ENCODE measurements around the gene ITPK1. TPM values are rescaled to one million over a fixed set of nuclear protein-coding genes. Genes with fewer than 3 reads are reported as not detected.

Gene ITPK1
- total and polyA plus RNA-seq, 2 donors (not counting 3 experiments of a cell fraction or from before 2014, with no cell fraction given): 39.6 to 51.8 TPM

GRCh38 chr14:93049867-93050331 is 65.8 kb downstream of the ITPK1 start:
- H2AFZ ChIP-seq (ENCODE audit: low read depth, low read length): no peak overlapping the region
- CTCF ChIA-PET: interaction anchor here (0.7 to 1.7 kb wide), 6 partner anchors 15 to 86 kb away, joined by 3 to 8 read pairs (median 3); no protein-coding TSS in a partner anchor
- FAIRE-seq: peak; percentile 89

More at GRCh38 chr14:93049867-93050331, 65.8 kb downstream of the ITPK1 start:
- no TSS peak for BruUV-seq (replicated peaks)
- dilution Hi-C loops (cut with MboI; ENCODE audit: extremely low pct_ligation_motif_present, low sequenced_read_pairs) (no loop called here), intact Hi-C loops (cut with micrococcal nuclease) (loop anchor here (1.0 to 10.0 kb wide), 2 partner anchors 65 to 1065 kb away; partner anchors contain the start of genes IFI27 and ITPK1)
- no peaks in the 10 kb centered on the region for H4K20me1 ChIP-seq (replicated peaks; ENCODE audit: control insufficient read depth, extremely low read depth, insufficient read depth, low read length)
- H3K4me2 ChIP-seq (ENCODE audit: insufficient read depth, low read length): peak overlapping the region; percentile 5
- H3K9ac ChIP-seq (replicated peaks; ENCODE audit: extremely low read depth, insufficient read depth, low read length): no peak overlapping the region
- H3K4me3 ChIP-seq (replicated peaks in 1 of 3; ENCODE audit: insufficient read depth in 1 of 3, low read depth in 1 of 3, low read length in 3 of 3): no peak overlapping the region
- no peak for TF ChIP-seq FOS (IDR thresholded peaks at IDR 0.05; ENCODE audit: borderline replicate concordance, insufficient read depth, low read length)
- TF ChIP-seq JUN (IDR thresholded peaks at IDR 0.05; ENCODE audit: borderline replicate concordance, insufficient read depth, insufficient read length, low read depth): no peak
- no peak for TF ChIP-seq GATA2 (IDR thresholded peaks at IDR 0.05; ENCODE audit: insufficient read depth, insufficient read length, low read depth, low read length)
- TF ChIP-seq MYC (IDR thresholded peaks at IDR 0.05; ENCODE audit: low read depth, low read length): no peak
- no peak for TF ChIP-seq POLR2A (IDR thresholded peaks at IDR 0.05; ENCODE audit: low read depth, low read length)
- no peak for TF ChIP-seq POLR2AphosphoS5 (IDR thresholded peaks at IDR 0.05; ENCODE audit: insufficient read depth, low read depth, low read length)
- TF ChIP-seq, protein P1, sequence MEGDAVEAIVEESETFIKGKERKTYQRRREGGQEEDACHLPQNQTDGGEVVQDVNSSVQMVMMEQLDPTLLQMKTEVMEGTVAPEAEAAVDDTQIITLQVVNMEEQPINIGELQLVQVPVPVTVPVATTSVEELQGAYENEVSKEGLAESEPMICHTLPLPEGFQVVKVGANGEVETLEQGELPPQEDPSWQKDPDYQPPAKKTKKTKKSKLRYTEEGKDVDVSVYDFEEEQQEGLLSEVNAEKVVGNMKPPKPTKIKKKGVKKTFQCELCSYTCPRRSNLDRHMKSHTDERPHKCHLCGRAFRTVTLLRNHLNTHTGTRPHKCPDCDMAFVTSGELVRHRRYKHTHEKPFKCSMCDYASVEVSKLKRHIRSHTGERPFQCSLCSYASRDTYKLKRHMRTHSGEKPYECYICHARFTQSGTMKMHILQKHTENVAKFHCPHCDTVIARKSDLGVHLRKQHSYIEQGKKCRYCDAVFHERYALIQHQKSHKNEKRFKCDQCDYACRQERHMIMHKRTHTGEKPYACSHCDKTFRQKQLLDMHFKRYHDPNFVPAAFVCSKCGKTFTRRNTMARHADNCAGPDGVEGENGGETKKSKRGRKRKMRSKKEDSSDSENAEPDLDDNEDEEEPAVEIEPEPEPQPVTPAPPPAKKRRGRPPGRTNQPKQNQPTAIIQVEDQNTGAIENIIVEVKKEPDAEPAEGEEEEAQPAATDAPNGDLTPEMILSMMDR (IDR thresholded peaks at IDR 0.05; ENCODE audit: extremely low read depth in 1 of 2, insufficient read depth in 1 of 2, low read depth in 1 of 2, low read length in 2 of 2): no peak
- TF ChIP-seq, protein P2, sequence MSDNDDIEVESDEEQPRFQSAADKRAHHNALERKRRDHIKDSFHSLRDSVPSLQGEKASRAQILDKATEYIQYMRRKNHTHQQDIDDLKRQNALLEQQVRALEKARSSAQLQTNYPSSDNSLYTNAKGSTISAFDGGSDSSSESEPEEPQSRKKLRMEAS (IDR thresholded peaks at IDR 0.05; ENCODE audit: insufficient read depth, insufficient read length): no peak
- TF ChIP-seq EZH2 (IDR thresholded peaks at IDR 0.05; ENCODE audit: borderline replicate concordance, low read depth, low read length, severe bottlenecking): no peak
- no peaks in the 10 kb centered on the region for H3K9me1 ChIP-seq (replicated peaks; ENCODE audit: control insufficient read depth, extremely low read depth, insufficient read depth, low read length)
- no peaks in the 10 kb centered on the region for H3K79me2 ChIP-seq (ENCODE audit: control insufficient read depth, insufficient read depth, low read length)
- H3K36me3 ChIP-seq (ENCODE audit: control insufficient read depth in 2 of 2, extremely low read depth in 1 of 2, insufficient read depth in 2 of 2, low read length in 2 of 2): no peaks in the 10 kb centered on the region
- no peaks in the 10 kb centered on the region for H3K9me3 ChIP-seq (replicated peaks; ENCODE audit: control insufficient read depth, insufficient read depth, low read length)
- H3K4me1 ChIP-seq (ENCODE audit: control insufficient read depth, extremely low read depth, insufficient read depth, low read length): peaks cover 29% of the 10 kb centered on the region
- H3K27ac ChIP-seq (ENCODE audit: insufficient read depth, low read depth, low read length): no peak overlapping the region
- POLR2A ChIA-PET: interaction anchor here (0.5 kb wide), 1 partner anchor 27 kb away, joined by 3 read pairs; no protein-coding TSS in a partner anchor
- peak; percentile 82 for DNase-seq (ENCODE audit: low read depth, low spot score)
- no peaks in the 10 kb centered on the region for H3K27me3 ChIP-seq (ENCODE audit: control insufficient read depth in 2 of 2, insufficient read depth in 2 of 2, low read length in 2 of 2)
